Smooth muscle cell (in vitro differentiated cells): ENCODE data around the gene TGFB2. TPM values are rescaled to one million over a fixed set of nuclear protein-coding genes. Genes with fewer than 3 reads are reported as not detected.

Experiments used
- DNase-seq: peaks from one replicate; lab custom pipeline; 2025; ENCODE audit not compliant: unreplicated experiment; lab: John Stamatoyannopoulos, UW
- H2AFZ ChIP-seq: fragments of 200-600 bp; sonication (generic); 2 replicates; pipeline ENCODE4 v1.6.0; 2016; ENCODE audit warnings: antibody characterized with exemption, low read depth, mild to moderate bottlenecking
- H3F3A ChIP-seq: fragments of 200-600 bp; sonication (generic); 2 replicates; pipeline ENCODE4 v1.6.0; 2017; ENCODE audit warnings: antibody characterized with exemption, low read depth
- H3K27ac ChIP-seq: fragments of 200-600 bp; sonication (generic); 2 replicates; pipeline ENCODE4 v1.5.1; 2016; ENCODE audit warnings: low read depth, mild to moderate bottlenecking
- H3K27me3 ChIP-seq: fragments of 200-600 bp; sonication (generic); 2 replicates; pipeline ENCODE4 v1.6.1; 2016; ENCODE audit warnings: low read depth, mild to moderate bottlenecking
- H3K36me3 ChIP-seq: fragments of 200-600 bp; sonication (generic); 2 replicates; pipeline ENCODE4 v1.5.1; 2016; ENCODE audit warnings: low read depth
- H3K4me1 ChIP-seq: fragments of 200-600 bp; sonication (generic); 2 replicates; pipeline ENCODE4 v1.5.1; 2016; ENCODE audit warnings: low read depth
- H3K4me2 ChIP-seq: fragments of 200-600 bp; sonication (generic); 2 replicates; pipeline ENCODE4 v1.6.0; 2016; ENCODE audit warnings: mild to moderate bottlenecking
- H3K4me3 ChIP-seq: fragments of 200-600 bp; sonication (generic); 2 replicates; pipeline ENCODE4 v1.5.1; 2016; ENCODE audit warnings: mild to moderate bottlenecking
- H3K79me2 ChIP-seq: fragments of 200-600 bp; sonication (generic); 2 replicates; pipeline ENCODE4 v1.6.0; 2016; ENCODE audit warnings: low read depth, mild to moderate bottlenecking
- H3K9ac ChIP-seq: fragments of 200-600 bp; sonication (generic); 2 replicates; pipeline ENCODE4 v1.6.0; 2016; ENCODE audit warnings: low read depth
- H3K9me3 ChIP-seq: fragments of 200-600 bp; sonication (generic); replicated peaks from 2 replicates; pipeline ENCODE4 v1.5.1; 2016; ENCODE audit warnings: low read depth
- H4K20me1 ChIP-seq: fragments of 200-600 bp; sonication (generic); 2 replicates; pipeline ENCODE4 v1.6.0; 2016; ENCODE audit warnings: low read depth
- CTCF ChIP-seq: fragments of 200-600 bp; sonication (generic); IDR thresholded peaks from 2 replicates; pipeline ENCODE4 v1.5.1; 2017; ENCODE audit warnings: borderline replicate concordance, mild to moderate bottlenecking, antibody characterized with exemption; ENCODE audit not compliant: insufficient read depth, poor library complexity, severe bottlenecking
- WGBS: methylation state at CpG from one replicate; pipeline ENCODE4 v1.1.7; 2016; ENCODE audit warnings: low lambda C conversion rate; 5-methylcytosine and 5-hydroxymethylcytosine counted together
- polyA plus RNA-seq: library from polyadenylated mRNA; unstranded; fragments of >200 nt; fragmentation: Nextera tagmentation; extraction: Ambion mirVana; gene quantifications from 2 replicates; pipeline ENCODE4 v1.2.1, GENCODE V29; 2016
- total RNA-seq: library from RNA; depleted of rRNA; stranded (reverse); fragments of >200 nt; gene quantifications from 2 replicates; pipeline ENCODE4 v1.2.3, GENCODE V29; 2014

The TGFB2 gene
- total and polyA plus RNA-seq, 2 experiments from 2014 or later = 29.1 to 63.3 TPM

- Histone ChIP-seq H3K36me3 (no peaks in the 10 kb centered on the region), H3K27me3 (no peaks in the 10 kb centered on the region), H3K9ac (peak overlapping the region; percentile 69), H4K20me1 (no peaks in the 10 kb centered on the region), H2AFZ (peak overlapping the region; percentile 63), H3K4me3 (peak overlapping the region; percentile 65), H3K9me3 (no peaks in the 10 kb centered on the region), H3K79me2 (peaks cover 38% of the 10 kb centered on the region), H3K27ac (peak overlapping the region; percentile 66), H3K4me2 (peak overlapping the region; percentile 95), H3F3A (peaks cover 19% of the 10 kb centered on the region), H3K4me1 (peaks cover 4% of the 10 kb centered on the region)
- no peak for TF ChIP-seq CTCF
- 1% methylated on average over 14 of the region's 14 CpGs for WGBS
- DNase-seq = no peak
Observed at GRCh38 chr1:218347336-218347722, 2.2 kb downstream of the TGFB2 start.

- Histone ChIP-seq H3K27ac (peak overlapping the region; percentile 66), H4K20me1 (no peaks in the 10 kb centered on the region), H2AFZ (no peak overlapping the region), H3K4me1 (peaks cover 4% of the 10 kb centered on the region), H3K27me3 (no peaks in the 10 kb centered on the region), H3K79me2 (peaks cover 45% of the 10 kb centered on the region), H3K36me3 (no peaks in the 10 kb centered on the region), H3K4me2 (peak overlapping the region; percentile 95), H3K9me3 (no peaks in the 10 kb centered on the region), H3K4me3 (peak overlapping the region; percentile 65), H3K9ac (peak overlapping the region; percentile 69), H3F3A (peaks cover 19% of the 10 kb centered on the region)
- TF ChIP-seq CTCF = no peak
- WGBS = 19% methylated on average over 9 of the region's 9 CpGs
- DNase-seq = no peak
Observed at GRCh38 chr1:218347723-218348627, 2.8 kb downstream of the TGFB2 start.

- H3K9me3 ChIP-seq = no peaks in the 10 kb centered on the region
- H3K9ac ChIP-seq = no peak overlapping the region
- 87% methylated on average over 3 of the region's 3 CpGs for WGBS
- H3K4me1 ChIP-seq = peaks cover 4% of the 10 kb centered on the region
- no peak for DNase-seq
- no peak for TF ChIP-seq CTCF
- H3K79me2 ChIP-seq = peaks cover 52% of the 10 kb centered on the region
- H3K4me2 ChIP-seq = peak overlapping the region; percentile 95
- H3K36me3 ChIP-seq = no peaks in the 10 kb centered on the region
- H4K20me1 ChIP-seq = no peaks in the 10 kb centered on the region
- H3F3A ChIP-seq = peaks cover 19% of the 10 kb centered on the region
- H3K27me3 ChIP-seq = no peaks in the 10 kb centered on the region
- no peak overlapping the region for H2AFZ ChIP-seq
- peak overlapping the region; percentile 65 for H3K4me3 ChIP-seq
- peak overlapping the region; percentile 66 for H3K27ac ChIP-seq
Observed at GRCh38 chr1:218348628-218349071, 3.5 kb downstream of the TGFB2 start.
